DND-41 (cell line): ENCODE results near the gene RAD51B.

Source experiments
- ATAC-seq: fragments of 200-7000 bp; cut with Tn5 transposase; 3 replicates; pipeline ENCODE4 v1.9.1; 2021; ENCODE audit warnings: low read depth; ENCODE audit not compliant: insufficient read depth
- DNase-seq: peaks from one replicate; pipeline ENCODE4 v3.0.0-alpha.2; 2020
- H2AFZ ChIP-seq: 2 replicates; pipeline ENCODE4 v1.6.0; 2012; ENCODE audit warnings: low read depth, low read length
- H3K27ac ChIP-seq: 2 replicates; pipeline ENCODE4 v1.5.1; 2012; ENCODE audit warnings: low read length, inconsistent platforms
- H3K27me3 ChIP-seq: fragments of 200-600 bp; sonication (generic); 2 replicates; pipeline ENCODE4 v1.6.0; 2012; ENCODE audit warnings: low read length, mild to moderate bottlenecking, inconsistent platforms; ENCODE audit not compliant: insufficient read depth, poor library complexity
- H3K36me3 ChIP-seq: 2 replicates; pipeline ENCODE4 v1.5.1; 2012; ENCODE audit warnings: low read length, inconsistent platforms; ENCODE audit not compliant: insufficient read depth
- H3K4me1 ChIP-seq: 2 replicates; pipeline ENCODE4 v1.5.1; 2012; ENCODE audit warnings: mild to moderate bottlenecking, low read length; ENCODE audit not compliant: insufficient read depth
- H3K4me2 ChIP-seq: 2 replicates; pipeline ENCODE4 v1.6.0; 2012; ENCODE audit warnings: mild to moderate bottlenecking, moderate library complexity, low read length, inconsistent platforms; ENCODE audit not compliant: insufficient read depth
- H3K4me3 ChIP-seq, 2 experiments: fragments of 200-600 bp in 1 of 2; shearing (Covaris generic) in 1 of 2; 2 replicates each; pipeline ENCODE4 v1.5.1; 2012 to 2016; ENCODE audit warnings: inconsistent platforms in 2 of 2, low read length in 2 of 2, mild to moderate bottlenecking in 2 of 2, low read depth in 1 of 2, moderate library complexity in 1 of 2
- H3K79me2 ChIP-seq: 2 replicates; pipeline ENCODE4 v1.6.0; 2012; ENCODE audit warnings: low read length, inconsistent platforms; ENCODE audit not compliant: insufficient read depth
- H3K9ac ChIP-seq: 2 replicates; pipeline ENCODE4 v1.6.0; 2012; ENCODE audit warnings: low read depth, mild to moderate bottlenecking, inconsistent platforms, low read length, moderate library complexity
- H3K9me3 ChIP-seq: 2 replicates; pipeline ENCODE4 v1.5.1; 2012; ENCODE audit warnings: low read length, moderate library complexity, mild to moderate bottlenecking, inconsistent platforms; ENCODE audit not compliant: insufficient read depth, severe bottlenecking
- H4K20me1 ChIP-seq: 2 replicates; pipeline ENCODE4 v1.6.0; 2012; ENCODE audit warnings: low read length; ENCODE audit not compliant: insufficient read depth
- CTCF ChIP-seq: IDR thresholded peaks from 2 replicates; pipeline ENCODE4 v1.5.1; 2012; ENCODE audit warnings: borderline replicate concordance, low read length, moderate library complexity, mild to moderate bottlenecking; ENCODE audit not compliant: poor library complexity, severe bottlenecking; ENCODE audit errors: extremely low read depth
- EZH2 ChIP-seq: IDR thresholded peaks from 3 replicates; pipeline ENCODE4 v1.6.1; 2012; ENCODE audit warnings: borderline replicate concordance, low read depth, mild to moderate bottlenecking, moderate library complexity, low read length, inconsistent platforms; ENCODE audit not compliant: severe bottlenecking

Gene RAD51B

GRCh38 chr14:68468437-68469207 lies 649.0 kb downstream of the RAD51B start:
- no peaks in the 10 kb centered on the region for H3K4me1 ChIP-seq
- 0 out of 2 replicates have a peak, but pooled peaks cover 5% of the 10 kb centered on the region for H3K36me3 ChIP-seq
- peak overlapping the region; percentile 11; the same call in 1 of the 2 replicates for H3K27ac ChIP-seq
- no peak overlapping the region for H3K4me3 ChIP-seq
- no peaks in the 10 kb centered on the region for H3K9me3 ChIP-seq
- no peaks in the 10 kb centered on the region for H3K79me2 ChIP-seq
- H2AFZ ChIP-seq, result no peak overlapping the region
- DNase-seq, result no peak
- TF ChIP-seq CTCF (no peak), EZH2 (no peak)
- peak; percentile 47; the same call in 2 of the 3 replicates for ATAC-seq
- no peak overlapping the region for H3K4me2 ChIP-seq
- no peaks in the 10 kb centered on the region for H3K27me3 ChIP-seq
- H4K20me1 ChIP-seq, result no peaks in the 10 kb centered on the region
- H3K9ac ChIP-seq, result no peak overlapping the region

- H3K27ac ChIP-seq, result no peak overlapping the region
- no peak for TF ChIP-seq EZH2
- TF ChIP-seq CTCF, result no peak
- 0 out of 2 replicates have a peak, but pooled peaks cover 5% of the 10 kb centered on the region for H3K36me3 ChIP-seq
Observed at GRCh38 chr14:68469208-68469713, 649.7 kb downstream of the RAD51B start.

GRCh38 chr14:68470361-68470760 lies 650.8 kb downstream of the RAD51B start:
- Histone ChIP-seq H4K20me1 (no peaks in the 10 kb centered on the region), H3K27ac (no peak overlapping the region), H3K4me3 (no peak overlapping the region), H3K9ac (no peak overlapping the region), H3K27me3 (no peaks in the 10 kb centered on the region), H3K9me3 (no peaks in the 10 kb centered on the region), H3K4me2 (no peak overlapping the region), H3K36me3 (0 out of 2 replicates have a peak, but pooled peaks cover 5% of the 10 kb centered on the region), H2AFZ (no peak overlapping the region), H3K4me1 (no peaks in the 10 kb centered on the region), H3K79me2 (no peaks in the 10 kb centered on the region)
- ATAC-seq (no peak), DNase-seq (no peak)
- TF ChIP-seq CTCF, result no peak
- TF ChIP-seq EZH2, result no peak

More at GRCh38 chr14:68469208-68469713, 649.7 kb downstream of the RAD51B start:
- Histone ChIP-seq H3K79me2 (no peaks in the 10 kb centered on the region), H4K20me1 (no peaks in the 10 kb centered on the region), H3K4me1 (no peaks in the 10 kb centered on the region), H2AFZ (no peak overlapping the region), H3K4me3 (no peak overlapping the region), H3K9me3 (no peaks in the 10 kb centered on the region), H3K4me2 (no peak overlapping the region), H3K9ac (no peak overlapping the region), H3K27me3 (no peaks in the 10 kb centered on the region)
- DNase-seq (no peak), ATAC-seq (no peak)
